HEK293 (cell line): ENCODE results near the gene TRIM56.

Source experiments
- CTCF ChIA-PET: fragments of 350-600 bp; formaldehyde crosslinking; extraction: SDS; loops from one replicate; lab custom pipeline; 2021; ENCODE audit warnings: antibody characterized with exemption; lab: Yijun Ruan, JAX
- POLR2A ChIA-PET: fragments of 300-600 bp; formaldehyde crosslinking; extraction: SDS; loops from one replicate; lab custom pipeline; 2020; ENCODE audit warnings: antibody characterized with exemption, inconsistent platforms; lab: Yijun Ruan, JAX
- H3K27ac ChIP-seq: fragments of 200-500 bp; sonication (Bioruptor generic); 2 replicates; pipeline ENCODE4 v1.5.1; 2014; ENCODE audit warnings: low read depth, low read length, control low read depth, inconsistent platforms; ENCODE audit errors: extremely low read depth
- H3K36me3 ChIP-seq, 2 experiments: fragments of 200-500 bp in 1 of 2; sonication (Bioruptor generic) in 1 of 2; 1 replicate in 1 of 2; 2 replicates in 1 of 2; pipeline ENCODE4 v1.5.1; 2014 to 2017; ENCODE audit warnings: inconsistent platforms in 2 of 2, low read length in 2 of 2; ENCODE audit not compliant: control insufficient read depth in 2 of 2, insufficient read depth in 1 of 2
- H3K4me1 ChIP-seq: fragments of 200-500 bp; sonication (Bioruptor generic); 2 replicates; pipeline ENCODE4 v1.5.1; 2014; ENCODE audit warnings: mild to moderate bottlenecking, low read length, inconsistent platforms; ENCODE audit not compliant: control insufficient read depth, insufficient read depth
- H3K4me3 ChIP-seq: 2 replicates; pipeline ENCODE4 v1.5.1; 2011; ENCODE audit warnings: low read depth, mild to moderate bottlenecking, control low read depth, low read length, moderate library complexity
- H3K9me3 ChIP-seq: fragments of 200-500 bp; sonication (Bioruptor generic); 2 replicates; pipeline ENCODE4 v1.5.1; 2014; ENCODE audit warnings: low read depth, low read length, inconsistent platforms; ENCODE audit not compliant: control insufficient read depth, insufficient read depth
- EGR2 ChIP-seq: fragments of 450-650 bp; formaldehyde crosslinking; IDR thresholded peaks from 2 replicates; pipeline ENCODE4 v1.5.1; 2016; ENCODE audit warnings: low read depth, missing biosample characterization, missing genetic modification characterization
- KLF10 ChIP-seq: fragments of 450-650 bp; IDR thresholded peaks from 2 replicates; pipeline ENCODE4 v1.5.1; 2018; ENCODE audit warnings: missing biosample characterization, mild to moderate bottlenecking, missing genetic modification characterization
- KLF8 ChIP-seq: fragments of 450-650 bp; formaldehyde crosslinking; IDR thresholded peaks from 2 replicates; pipeline ENCODE4 v1.5.1; 2016; ENCODE audit warnings: missing biosample characterization, missing genetic modification characterization
- MYNN ChIP-seq: fragments of 450-650 bp; formaldehyde crosslinking; IDR thresholded peaks from 2 replicates; pipeline ENCODE4 v1.5.1; 2016; ENCODE audit warnings: missing biosample characterization, missing genetic modification characterization, borderline replicate concordance
- OSR2 ChIP-seq: fragments of 450-650 bp; formaldehyde crosslinking; IDR thresholded peaks from 2 replicates; pipeline ENCODE4 v1.5.1; 2016; ENCODE audit warnings: missing biosample characterization, missing genetic modification characterization
- SCRT1 ChIP-seq: fragments of 450-650 bp; formaldehyde crosslinking; IDR thresholded peaks from 2 replicates; pipeline ENCODE4 v1.5.1; 2016; ENCODE audit warnings: missing biosample characterization, missing genetic modification characterization, borderline replicate concordance
- TRIM28 ChIP-seq: IDR thresholded peaks from 2 replicates; pipeline ENCODE4 v1.6.1; 2011; ENCODE audit warnings: low read length, control low read depth, borderline replicate concordance
- ZBTB21 ChIP-seq: fragments of 450-650 bp; formaldehyde crosslinking; IDR thresholded peaks from 2 replicates; pipeline ENCODE4 v1.5.1; 2017; ENCODE audit warnings: missing biosample characterization, missing genetic modification characterization
- ZFHX2 ChIP-seq: fragments of 450-650 bp; formaldehyde crosslinking; conservative IDR thresholded peaks from 2 replicates; pipeline ENCODE4 v1.5.1; 2016; ENCODE audit warnings: missing biosample characterization, missing genetic modification characterization
- ZIC2 ChIP-seq: fragments of 450-650 bp; formaldehyde crosslinking; IDR thresholded peaks from 2 replicates; pipeline ENCODE4 v1.5.1; 2016; ENCODE audit warnings: missing biosample characterization, missing genetic modification characterization
- ZNF146 ChIP-seq: fragments of 450-650 bp; formaldehyde crosslinking; IDR thresholded peaks from 2 replicates; pipeline ENCODE4 v1.5.1; 2016; ENCODE audit warnings: missing biosample characterization, missing genetic modification characterization
- ZNF184 ChIP-seq: fragments of 450-650 bp; IDR thresholded peaks from 2 replicates; pipeline ENCODE4 v1.5.1; 2018; ENCODE audit warnings: missing biosample characterization, mild to moderate bottlenecking, missing genetic modification characterization
- ZNF350 ChIP-seq: fragments of 450-650 bp; formaldehyde crosslinking; IDR thresholded peaks from 2 replicates; pipeline ENCODE4 v1.5.0; 2017; ENCODE audit warnings: missing biosample characterization, mild to moderate bottlenecking, missing genetic modification characterization
- ZNF37A ChIP-seq: fragments of 450-650 bp; IDR thresholded peaks from 2 replicates; pipeline ENCODE4 v1.5.1; 2018; ENCODE audit warnings: missing biosample characterization, missing genetic modification characterization
- ZNF404 ChIP-seq: fragments of 450-650 bp; formaldehyde crosslinking; IDR thresholded peaks from 2 replicates; pipeline ENCODE4 v1.5.1; 2017; ENCODE audit warnings: missing biosample characterization, missing genetic modification characterization
- ZNF549 ChIP-seq: fragments of 450-650 bp; IDR thresholded peaks from 2 replicates; pipeline ENCODE4 v1.5.1; 2018; ENCODE audit warnings: missing biosample characterization, missing genetic modification characterization, mild to moderate bottlenecking, inconsistent platforms, moderate library complexity
- ZNF558 ChIP-seq: fragments of 450-650 bp; formaldehyde crosslinking; IDR thresholded peaks from 2 replicates; pipeline ENCODE4 v1.5.1; 2016; ENCODE audit warnings: missing biosample characterization, missing genetic modification characterization
- ZNF596 ChIP-seq: fragments of 450-650 bp; IDR thresholded peaks from 2 replicates; pipeline ENCODE4 v1.5.0; 2018; ENCODE audit warnings: missing biosample characterization, mild to moderate bottlenecking, missing genetic modification characterization, moderate library complexity
- ZNF677 ChIP-seq: fragments of 450-650 bp; IDR thresholded peaks from 2 replicates; pipeline ENCODE4 v1.5.0; 2018; ENCODE audit warnings: missing biosample characterization, mild to moderate bottlenecking, missing genetic modification characterization, moderate library complexity
- ZNF785 ChIP-seq: fragments of 450-650 bp; formaldehyde crosslinking; IDR thresholded peaks from 2 replicates; pipeline ENCODE4 v1.5.1; 2016; ENCODE audit warnings: missing biosample characterization, missing genetic modification characterization
- TF ChIP-seq, protein P1 (sequence below): fragments of 450-650 bp; formaldehyde crosslinking; IDR thresholded peaks from 2 replicates; pipeline ENCODE4 v1.5.1; 2016; ENCODE audit warnings: missing biosample characterization, missing genetic modification characterization
- TF ChIP-seq, protein P2 (sequence below): fragments of 450-650 bp; IDR thresholded peaks from 2 replicates; pipeline ENCODE4 v1.5.1; 2018; ENCODE audit warnings: missing biosample characterization, missing genetic modification characterization
- TF ChIP-seq, protein P3 (sequence below): fragments of 450-650 bp; formaldehyde crosslinking; IDR thresholded peaks from 2 replicates; pipeline ENCODE4 v1.5.1; 2016; ENCODE audit warnings: missing biosample characterization, missing genetic modification characterization
- TF ChIP-seq, protein P4 (sequence below): fragments of 450-650 bp; formaldehyde crosslinking; IDR thresholded peaks from 2 replicates; pipeline ENCODE4 v1.5.1; 2016; ENCODE audit warnings: missing biosample characterization, missing genetic modification characterization
- TF ChIP-seq, protein P5 (sequence below): fragments of 450-650 bp; formaldehyde crosslinking; IDR thresholded peaks from 2 replicates; pipeline ENCODE4 v1.5.1; 2016; ENCODE audit warnings: missing biosample characterization, missing genetic modification characterization

The TRIM56 gene

DNA sequence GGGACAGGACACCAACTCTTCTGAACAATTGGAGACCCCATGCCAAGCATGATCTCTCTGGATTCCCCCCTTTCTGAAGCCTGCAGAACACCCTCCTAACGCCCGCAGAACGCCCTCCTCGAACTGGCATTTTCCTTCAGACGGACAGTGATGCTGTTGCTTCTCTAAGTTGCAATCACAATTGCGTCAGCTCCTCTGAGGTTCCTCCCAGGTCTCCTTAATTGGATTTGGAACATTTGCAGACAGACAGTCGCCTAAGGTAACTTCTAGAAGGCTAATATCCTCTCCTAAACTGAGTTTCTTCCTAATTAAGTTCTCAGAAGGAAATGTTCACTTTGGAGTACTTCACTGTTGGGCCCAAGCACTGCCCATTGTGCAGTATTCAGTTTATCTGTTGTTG, 21.1 kb downstream of the TRIM56 start:
- POLR2A ChIA-PET: no interaction called here
- H3K4me1 ChIP-seq: no peaks in the 10 kb centered on the region
- no peaks in the 10 kb centered on the region for H3K9me3 ChIP-seq
- H3K36me3 ChIP-seq: no peaks in the 10 kb centered on the region
- no peak overlapping the region for H3K4me3 ChIP-seq
- TF ChIP-seq EGR2 (tag by site-specific recombination) (no peak), ZNF677 (tag by site-specific recombination) (no peak), OSR2 (tag by site-specific recombination) (no peak), ZNF558 (tag by site-specific recombination) (no peak)
- CTCF ChIA-PET: no interaction called here
- no peak overlapping the region for H3K27ac ChIP-seq

DNA sequence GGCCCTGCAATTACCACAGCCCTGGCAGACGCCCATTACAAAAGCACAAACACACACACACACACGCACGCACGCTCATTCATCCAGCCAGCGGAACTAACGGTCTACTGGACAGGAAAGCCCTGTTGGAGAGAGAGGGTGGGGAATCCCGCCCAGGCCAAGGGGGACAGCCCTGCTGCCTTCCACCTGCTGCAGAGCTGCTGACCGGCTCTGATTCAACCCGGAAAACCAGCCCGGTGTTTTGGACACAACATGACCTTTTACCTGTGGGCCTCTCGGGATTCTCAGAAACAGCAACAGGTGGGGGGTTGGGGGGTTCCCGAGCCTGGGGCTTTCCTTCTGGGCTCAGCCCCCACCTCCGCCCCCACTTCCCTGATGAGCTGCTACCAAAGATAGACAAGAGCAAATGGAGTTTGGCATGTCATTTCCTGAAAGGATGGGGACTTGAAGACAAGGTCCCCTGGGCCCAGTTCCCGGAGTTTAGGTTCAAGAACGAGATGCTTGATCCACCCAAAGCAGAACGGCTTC, 23.1 kb downstream of the TRIM56 start:
- Histone ChIP-seq H3K36me3 (no peaks in the 10 kb centered on the region), H3K9me3 (no peaks in the 10 kb centered on the region), H3K4me1 (no peaks in the 10 kb centered on the region), H3K27ac (no peak overlapping the region), H3K4me3 (no peak overlapping the region)
- CTCF ChIA-PET: interaction anchor here (1.4 kb wide), 1 partner anchor 62 kb away, joined by 3 read pairs; no protein-coding TSS in a partner anchor
- POLR2A ChIA-PET: no interaction called here
- TF ChIP-seq ZNF184 (tag by site-specific recombination) (no peak), ZIC2 (0 out of 2 replicates have a peak, but pooled peaks have one; percentile 13), ZNF785 (no peak), KLF8 (tag by site-specific recombination) (no peak), MYNN (tag by site-specific recombination) (no peak), ZNF549 (tag by site-specific recombination) (no peak), TRIM28 (no peak), ZNF350 (tag by site-specific recombination) (no peak), ZFHX2 (no peak), ZNF37A (tag by site-specific recombination) (no peak), SCRT1 (tag by site-specific recombination) (0 out of 2 replicates have a peak, but pooled peaks have one; percentile 51), ZNF146 (tag by site-specific recombination) (no peak), ZNF404 (tag by site-specific recombination) (no peak), ZNF596 (no peak), KLF10 (tag by site-specific recombination) (no peak), ZBTB21 (tag by site-specific recombination) (no peak)
- TF ChIP-seq, protein P1, sequence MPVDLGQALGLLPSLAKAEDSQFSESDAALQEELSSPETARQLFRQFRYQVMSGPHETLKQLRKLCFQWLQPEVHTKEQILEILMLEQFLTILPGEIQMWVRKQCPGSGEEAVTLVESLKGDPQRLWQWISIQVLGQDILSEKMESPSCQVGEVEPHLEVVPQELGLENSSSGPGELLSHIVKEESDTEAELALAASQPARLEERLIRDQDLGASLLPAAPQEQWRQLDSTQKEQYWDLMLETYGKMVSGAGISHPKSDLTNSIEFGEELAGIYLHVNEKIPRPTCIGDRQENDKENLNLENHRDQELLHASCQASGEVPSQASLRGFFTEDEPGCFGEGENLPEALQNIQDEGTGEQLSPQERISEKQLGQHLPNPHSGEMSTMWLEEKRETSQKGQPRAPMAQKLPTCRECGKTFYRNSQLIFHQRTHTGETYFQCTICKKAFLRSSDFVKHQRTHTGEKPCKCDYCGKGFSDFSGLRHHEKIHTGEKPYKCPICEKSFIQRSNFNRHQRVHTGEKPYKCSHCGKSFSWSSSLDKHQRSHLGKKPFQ: no peak
- TF ChIP-seq, protein P2, sequence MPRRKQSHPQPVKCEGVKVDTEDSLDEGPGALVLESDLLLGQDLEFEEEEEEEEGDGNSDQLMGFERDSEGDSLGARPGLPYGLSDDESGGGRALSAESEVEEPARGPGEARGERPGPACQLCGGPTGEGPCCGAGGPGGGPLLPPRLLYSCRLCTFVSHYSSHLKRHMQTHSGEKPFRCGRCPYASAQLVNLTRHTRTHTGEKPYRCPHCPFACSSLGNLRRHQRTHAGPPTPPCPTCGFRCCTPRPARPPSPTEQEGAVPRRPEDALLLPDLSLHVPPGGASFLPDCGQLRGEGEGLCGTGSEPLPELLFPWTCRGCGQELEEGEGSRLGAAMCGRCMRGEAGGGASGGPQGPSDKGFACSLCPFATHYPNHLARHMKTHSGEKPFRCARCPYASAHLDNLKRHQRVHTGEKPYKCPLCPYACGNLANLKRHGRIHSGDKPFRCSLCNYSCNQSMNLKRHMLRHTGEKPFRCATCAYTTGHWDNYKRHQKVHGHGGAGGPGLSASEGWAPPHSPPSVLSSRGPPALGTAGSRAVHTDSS (tag by site-specific recombination): no peak
- TF ChIP-seq, protein P3, sequence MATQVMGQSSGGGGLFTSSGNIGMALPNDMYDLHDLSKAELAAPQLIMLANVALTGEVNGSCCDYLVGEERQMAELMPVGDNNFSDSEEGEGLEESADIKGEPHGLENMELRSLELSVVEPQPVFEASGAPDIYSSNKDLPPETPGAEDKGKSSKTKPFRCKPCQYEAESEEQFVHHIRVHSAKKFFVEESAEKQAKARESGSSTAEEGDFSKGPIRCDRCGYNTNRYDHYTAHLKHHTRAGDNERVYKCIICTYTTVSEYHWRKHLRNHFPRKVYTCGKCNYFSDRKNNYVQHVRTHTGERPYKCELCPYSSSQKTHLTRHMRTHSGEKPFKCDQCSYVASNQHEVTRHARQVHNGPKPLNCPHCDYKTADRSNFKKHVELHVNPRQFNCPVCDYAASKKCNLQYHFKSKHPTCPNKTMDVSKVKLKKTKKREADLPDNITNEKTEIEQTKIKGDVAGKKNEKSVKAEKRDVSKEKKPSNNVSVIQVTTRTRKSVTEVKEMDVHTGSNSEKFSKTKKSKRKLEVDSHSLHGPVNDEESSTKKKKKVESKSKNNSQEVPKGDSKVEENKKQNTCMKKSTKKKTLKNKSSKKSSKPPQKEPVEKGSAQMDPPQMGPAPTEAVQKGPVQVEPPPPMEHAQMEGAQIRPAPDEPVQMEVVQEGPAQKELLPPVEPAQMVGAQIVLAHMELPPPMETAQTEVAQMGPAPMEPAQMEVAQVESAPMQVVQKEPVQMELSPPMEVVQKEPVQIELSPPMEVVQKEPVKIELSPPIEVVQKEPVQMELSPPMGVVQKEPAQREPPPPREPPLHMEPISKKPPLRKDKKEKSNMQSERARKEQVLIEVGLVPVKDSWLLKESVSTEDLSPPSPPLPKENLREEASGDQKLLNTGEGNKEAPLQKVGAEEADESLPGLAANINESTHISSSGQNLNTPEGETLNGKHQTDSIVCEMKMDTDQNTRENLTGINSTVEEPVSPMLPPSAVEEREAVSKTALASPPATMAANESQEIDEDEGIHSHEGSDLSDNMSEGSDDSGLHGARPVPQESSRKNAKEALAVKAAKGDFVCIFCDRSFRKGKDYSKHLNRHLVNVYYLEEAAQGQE: no peak
- TF ChIP-seq, protein P4, sequence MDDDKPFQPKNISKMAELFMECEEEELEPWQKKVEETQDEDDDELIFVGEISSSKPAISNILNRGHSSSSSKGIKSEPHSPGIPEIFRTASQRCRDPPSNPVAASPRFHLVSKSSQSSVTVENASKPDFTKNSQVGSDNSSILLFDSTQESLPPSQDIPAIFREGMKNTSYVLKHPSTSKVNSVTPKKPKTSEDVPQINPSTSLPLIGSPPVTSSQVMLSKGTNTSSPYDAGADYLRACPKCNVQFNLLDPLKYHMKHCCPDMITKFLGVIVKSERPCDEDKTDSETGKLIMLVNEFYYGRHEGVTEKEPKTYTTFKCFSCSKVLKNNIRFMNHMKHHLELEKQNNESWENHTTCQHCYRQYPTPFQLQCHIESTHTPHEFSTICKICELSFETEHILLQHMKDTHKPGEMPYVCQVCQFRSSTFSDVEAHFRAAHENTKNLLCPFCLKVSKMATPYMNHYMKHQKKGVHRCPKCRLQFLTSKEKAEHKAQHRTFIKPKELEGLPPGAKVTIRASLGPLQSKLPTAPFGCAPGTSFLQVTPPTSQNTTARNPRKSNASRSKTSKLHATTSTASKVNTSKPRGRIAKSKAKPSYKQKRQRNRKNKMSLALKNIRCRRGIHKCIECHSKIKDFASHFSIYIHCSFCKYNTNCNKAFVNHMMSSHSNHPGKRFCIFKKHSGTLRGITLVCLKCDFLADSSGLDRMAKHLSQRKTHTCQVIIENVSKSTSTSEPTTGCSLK (tag by site-specific recombination): no peak
- TF ChIP-seq, protein P5, sequence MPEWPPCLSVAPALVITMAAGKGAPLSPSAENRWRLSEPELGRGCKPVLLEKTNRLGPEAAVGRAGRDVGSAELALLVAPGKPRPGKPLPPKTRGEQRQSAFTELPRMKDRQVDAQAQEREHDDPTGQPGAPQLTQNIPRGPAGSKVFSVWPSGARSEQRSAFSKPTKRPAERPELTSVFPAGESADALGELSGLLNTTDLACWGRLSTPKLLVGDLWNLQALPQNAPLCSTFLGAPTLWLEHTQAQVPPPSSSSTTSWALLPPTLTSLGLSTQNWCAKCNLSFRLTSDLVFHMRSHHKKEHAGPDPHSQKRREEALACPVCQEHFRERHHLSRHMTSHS (tag by site-specific recombination): no peak
